ENCODE data around the gene LCAT.

- TF ChIP-seq CTCF (IDR thresholded peaks at IDR 0.05): no peak
- no peak for TF ChIP-seq POLR2A (IDR thresholded peaks at IDR 0.05)
- no peak for TF ChIP-seq POLR2AphosphoS5 (IDR thresholded peaks at IDR 0.05)
Measured at GRCh38 chr16:67893743-67894399, 50.0 kb downstream of the LCAT start.

All from stomach (tissue), 4 donors.